Liver (tissue), 9 donors: ENCODE data around the gene ZSWIM8. TPM values are rescaled to one million over a fixed set of nuclear protein-coding genes. Genes with fewer than 3 reads are reported as not detected.

Experiments used
- DNase-seq: peaks from one replicate; pipeline ENCODE4 v3.0.0-alpha.2; 2017; ENCODE audit warnings: low spot score
- H3K27ac ChIP-seq, 2 donors: one replicate each; pipeline ENCODE4 v1.7.0; 2013; ENCODE audit warnings: inconsistent platforms in 2 of 2, low read length in 2 of 2, control low read depth in 1 of 2, low read depth in 1 of 2, mild to moderate bottlenecking in 1 of 2
- H3K27me3 ChIP-seq, 4 donors: one replicate each; pipeline versions ENCODE4 v1.6.1 to v1.7.0; 2013; ENCODE audit warnings: low read length in 3 of 4, inconsistent platforms in 1 of 4, mild to moderate bottlenecking in 1 of 4, moderate library complexity in 1 of 4; ENCODE audit not compliant: control insufficient read depth in 4 of 4, insufficient read depth in 4 of 4
- H3K36me3 ChIP-seq, 4 donors: one replicate each; pipeline versions ENCODE4 v1.6.1 to v1.7.0; 2013; ENCODE audit warnings: low read length in 3 of 4, mild to moderate bottlenecking in 3 of 4, low read depth in 1 of 4, moderate library complexity in 1 of 4; ENCODE audit not compliant: control insufficient read depth in 4 of 4, insufficient read depth in 3 of 4
- H3K4me1 ChIP-seq, 4 donors: one replicate each; pipeline versions ENCODE4 v1.6.1 to v1.7.0; 2013; ENCODE audit warnings: low read length in 3 of 4, mild to moderate bottlenecking in 3 of 4, moderate library complexity in 1 of 4; ENCODE audit not compliant: control insufficient read depth in 4 of 4, insufficient read depth in 4 of 4
- H3K4me3 ChIP-seq, 3 donors: one replicate each; pipeline versions ENCODE4 v1.6.1 to v1.7.0; 2013; ENCODE audit warnings: low read length in 3 of 3, control low read depth in 1 of 3, low read depth in 1 of 3, mild to moderate bottlenecking in 1 of 3
- H3K9ac ChIP-seq, 2 donors: one replicate each; pipeline ENCODE4 v1.7.0; 2013; ENCODE audit warnings: low read length in 2 of 2, mild to moderate bottlenecking in 2 of 2, moderate library complexity in 2 of 2, control low read depth in 1 of 2, low read depth in 1 of 2
- H3K9me3 ChIP-seq, 4 donors: one replicate each; pipeline versions ENCODE4 v1.6.1 to v1.7.0; 2013; ENCODE audit warnings: low read length in 3 of 4; ENCODE audit not compliant: control insufficient read depth in 4 of 4
- ATF3 ChIP-seq: IDR thresholded peaks from 2 replicates; pipeline ENCODE4 v1.6.1; 2016; ENCODE audit warnings: antibody characterized with exemption
- CTCF ChIP-seq: fragments of 150-350 bp; IDR thresholded peaks from 2 replicates; pipeline ENCODE4 v1.5.1; 2017; ENCODE audit warnings: improper control_type of control experiment, low read depth, low read length; ENCODE audit not compliant: missing input control
- EGR1 ChIP-seq, 2 donors: IDR thresholded peaks; 2 replicates each; pipeline ENCODE4 v1.6.1; 2016 to 2018; ENCODE audit warnings: antibody characterized with exemption in 2 of 2, low read depth in 2 of 2
- FOXA1 ChIP-seq: IDR thresholded peaks from 2 replicates; pipeline ENCODE4 v1.6.1; 2016; ENCODE audit warnings: antibody characterized with exemption
- FOXA2 ChIP-seq: IDR thresholded peaks from 2 replicates; pipeline ENCODE4 v1.6.1; 2016; ENCODE audit warnings: antibody characterized with exemption
- GABPA ChIP-seq, 2 donors: IDR thresholded peaks in 1 of 2; conservative IDR thresholded peaks in 1 of 2; 2 replicates each; pipeline ENCODE4 v1.6.1; 2016; ENCODE audit warnings: antibody characterized with exemption in 2 of 2, mild to moderate bottlenecking in 1 of 2, moderate library complexity in 1 of 2
- HNF4A ChIP-seq, 2 donors: conservative IDR thresholded peaks; 2 replicates each; pipeline ENCODE4 v1.6.1; 2016; ENCODE audit warnings: antibody characterized with exemption in 2 of 2, mild to moderate bottlenecking in 2 of 2
- HNF4G ChIP-seq: IDR thresholded peaks from 2 replicates; pipeline ENCODE4 v1.6.1; 2016; ENCODE audit warnings: antibody characterized with exemption
- JUND ChIP-seq, 2 donors: IDR thresholded peaks; 2 replicates each; pipeline ENCODE4 v1.6.1; 2016; ENCODE audit warnings: antibody characterized with exemption in 2 of 2
- MAX ChIP-seq: IDR thresholded peaks from 2 replicates; pipeline ENCODE4 v1.6.1; 2016; ENCODE audit warnings: antibody characterized with exemption
- NR2F2 ChIP-seq: IDR thresholded peaks from 2 replicates; pipeline ENCODE4 v1.6.1; 2016; ENCODE audit warnings: antibody characterized with exemption
- RAD21 ChIP-seq, 2 donors: IDR thresholded peaks; 2 replicates each; pipeline ENCODE4 v1.6.1; 2016; ENCODE audit warnings: antibody characterized with exemption in 2 of 2, mild to moderate bottlenecking in 2 of 2
- REST ChIP-seq: IDR thresholded peaks from 2 replicates; pipeline ENCODE4 v1.6.1; 2016; ENCODE audit warnings: antibody characterized with exemption, mild to moderate bottlenecking
- RXRA ChIP-seq, 2 donors: IDR thresholded peaks; 2 replicates each; pipeline ENCODE4 v1.6.1; 2017 to 2018; ENCODE audit warnings: antibody characterized with exemption in 2 of 2, mild to moderate bottlenecking in 1 of 2
- SP1 ChIP-seq: IDR thresholded peaks from 2 replicates; pipeline ENCODE4 v1.6.1; 2018; ENCODE audit warnings: antibody characterized with exemption, mild to moderate bottlenecking
- TAF1 ChIP-seq: conservative IDR thresholded peaks from 2 replicates; pipeline ENCODE4 v1.6.1; 2016; ENCODE audit warnings: antibody characterized with exemption, mild to moderate bottlenecking
- YY1 ChIP-seq: IDR thresholded peaks from 2 replicates; pipeline ENCODE4 v1.6.1; 2016; ENCODE audit warnings: antibody characterized with exemption, mild to moderate bottlenecking
- ZBTB33 ChIP-seq: IDR thresholded peaks from 2 replicates; pipeline ENCODE4 v1.6.1; 2016; ENCODE audit warnings: antibody characterized with exemption
- WGBS: extraction: QIAGEN DNeasy Blood & Tissue Kit; methylation state at CpG from one replicate; pipeline ENCODE4 v1.1.7; 2013; 5-methylcytosine and 5-hydroxymethylcytosine counted together
- polyA plus RNA-seq, 2 donors: library from polyadenylated mRNA; stranded (reverse) in 1 of 2; unstranded in 1 of 2; fragments of 200-250 nt in 1 of 2; fragments of >200 nt in 1 of 2; fragmentation: Nextera tagmentation in 1 of 2; extraction: Ambion mirVana in 1 of 2; gene quantifications; one replicate each; pipeline versions ENCODE4 v1.2.1 to v1.2.3, GENCODE V29; 2013 to 2015
- total RNA-seq, 2 donors: library from RNA; depleted of rRNA; stranded (reverse); fragments of >200 nt; gene quantifications; one replicate each; pipeline ENCODE4 v1.2.3, GENCODE V29; 2014
- donor health status: healthy.
- donor health status: healthy.
- donor health status: healthy.
- donor health status: healthy.
- donor health status: healthy.

The ZSWIM8 gene
- total and polyA plus RNA-seq, 4 donors = 33.3 to 66.2 (median 44.4) TPM

GRCh38 chr10:73817826-73818225 is 32.4 kb downstream of the ZSWIM8 start:
- Histone ChIP-seq H3K4me3 (no peak overlapping the region), H3K27me3 (no peaks in the 10 kb centered on the region), H3K9ac (no peak overlapping the region), H3K4me1 (peaks cover 18 to 38% (median 35%) of the 10 kb centered on the region in 4 donors), H3K36me3 (peaks cover 0 to 6% (median 0%) of the 10 kb centered on the region in 4 donors), H3K27ac (no peak overlapping the region), H3K9me3 (no peaks in the 10 kb centered on the region)
- no peak for DNase-seq
- TF ChIP-seq RAD21 (IDR thresholded peaks at IDR 0.05) (no peak), ATF3 (no peak), MAX (no peak), ZBTB33 (no peak), YY1 (no peak), GABPA (IDR thresholded peaks at IDR 0.05 in 1 of 2, conservative IDR thresholded peaks at IDR 0.05 in 1 of 2) (no peak), JUND (IDR thresholded peaks at IDR 0.05) (no peak), HNF4A (conservative IDR thresholded peaks at IDR 0.05) (no peak), CTCF (no peak), FOXA1 (no peak), TAF1 (no peak), REST (no peak), FOXA2 (no peak), RXRA (IDR thresholded peaks at IDR 0.05) (no peak), EGR1 (IDR thresholded peaks at IDR 0.05; ENCODE audit: low read depth in 2 of 2) (no peak), HNF4G (no peak), SP1 (no peak), NR2F2 (no peak)
- 94% methylated on average over 5 of the region's 5 CpGs for WGBS
